GM21825 (cell line): Measurements from ENCODE around the gene LINC01488.

Experiments
- ATAC-seq: cut with Tn5 transposase; IDR thresholded peaks from one replicate; pipeline ENCODE4 v1.9.1; 2021; ENCODE audit warnings: mild to moderate bottlenecking, moderate library complexity; ENCODE audit not compliant: unreplicated experiment

The LINC01488 gene

GRCh38 chr11:69542314-69543168, 61.1 kb downstream of the LINC01488 start:
- ATAC-seq = no peak
